Right atrium auricular region (tissue), 2 donors: ENCODE measurements around the gene WDR5B. TPM values are rescaled to one million over a fixed set of nuclear protein-coding genes. Genes with fewer than 3 reads are reported as not detected.

ENCODE experiments used
- DNase-seq: peaks from one replicate; pipeline ENCODE4 v3.0.0-alpha.2; 2019; ENCODE audit warnings: low spot score
- H3K27ac ChIP-seq, 2 donors: fragments of 200-600 bp; sonication (generic); 1 replicate in 1 of 2; 2 replicates in 1 of 2; pipeline ENCODE4 v1.5.1; 2016 to 2019
- H3K27me3 ChIP-seq, 2 donors: fragments of 200-600 bp; sonication (generic); one replicate each; pipeline versions ENCODE4 v1.5.1 to v1.6.0; 2017 to 2019
- H3K36me3 ChIP-seq: fragments of 200-600 bp; sonication (generic); one replicate; pipeline ENCODE4 v1.5.1; 2016
- H3K4me1 ChIP-seq, 2 donors: fragments of 200-600 bp; sonication (generic); one replicate each; pipeline versions ENCODE4 v1.5.1 to v1.6.0; 2017 to 2019
- H3K4me3 ChIP-seq, 2 donors: fragments of 200-600 bp; sonication (generic); 1 replicate in 1 of 2; 2 replicates in 1 of 2; pipeline ENCODE4 v1.5.1; 2017 to 2019; ENCODE audit warnings: mild to moderate bottlenecking in 1 of 2, moderate library complexity in 1 of 2
- H3K9me3 ChIP-seq, 2 donors: fragments of 200-600 bp; sonication (generic); one replicate each; pipeline ENCODE4 v1.5.1; 2019
- CTCF ChIP-seq, 2 donors: fragments of 200-600 bp; sonication (generic); IDR thresholded peaks; one replicate each; pipeline ENCODE4 v1.5.1; 2019; ENCODE audit warnings: antibody characterized with exemption in 2 of 2
- total RNA-seq, 2 donors: library from RNA; depleted of rRNA; stranded (reverse); fragments of >200 nt; gene quantifications; one replicate each; pipeline ENCODE4 v1.1.0, GENCODE V29; 2016

WDR5B gene
- total RNA-seq, 2 donors from 2014 or later = 1.6 to 2.7 TPM

GRCh38 chr3:122389892-122390291 lies 26.0 kb downstream of the WDR5B start:
- Histone ChIP-seq H3K27me3 (no peaks in the 10 kb centered on the region), H3K27ac (no peak overlapping the region), H3K4me3 (no peak overlapping the region), H3K9me3 (no peaks in the 10 kb centered on the region), H3K36me3 (no peaks in the 10 kb centered on the region), H3K4me1 (peaks cover 0 to 32% of the 10 kb centered on the region in 2 donors)
- TF ChIP-seq CTCF (IDR thresholded peaks at IDR 0.05) = no peak
- no peak for DNase-seq

GRCh38 chr3:122389197-122389596 lies 26.7 kb downstream of the WDR5B start:
- Histone ChIP-seq H3K27me3 (no peaks in the 10 kb centered on the region), H3K4me3 (no peak overlapping the region), H3K36me3 (no peaks in the 10 kb centered on the region), H3K27ac (no peak overlapping the region), H3K9me3 (no peaks in the 10 kb centered on the region), H3K4me1 (peaks cover 0 to 38% of the 10 kb centered on the region in 2 donors)
- TF ChIP-seq CTCF (IDR thresholded peaks at IDR 0.05) = no peak
- no peak for DNase-seq

DNA sequence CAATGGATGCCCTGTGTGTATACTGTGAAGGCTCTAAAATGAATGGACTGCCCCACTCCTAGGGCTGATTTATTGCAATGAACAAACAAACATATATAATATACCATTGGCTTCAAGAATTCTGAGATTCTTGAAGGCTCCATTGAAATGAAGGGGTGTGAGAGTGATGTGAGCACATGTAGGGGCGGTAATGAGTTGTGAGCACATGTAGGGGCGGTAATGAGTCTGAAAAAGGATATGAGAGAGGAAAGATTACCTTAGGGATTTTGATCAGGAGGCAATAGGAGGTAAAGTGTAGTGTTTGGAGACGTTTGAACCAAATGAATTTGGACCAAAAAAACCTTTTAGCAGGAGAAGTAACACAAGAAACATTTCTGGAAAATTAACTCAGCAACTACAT lies 28.2 kb downstream of the WDR5B start:
- no peaks in the 10 kb centered on the region for H3K27me3 ChIP-seq
- peaks cover 0 to 28% of the 10 kb centered on the region in 2 donors for H3K4me1 ChIP-seq
- H3K9me3 ChIP-seq = no peaks in the 10 kb centered on the region
- H3K27ac ChIP-seq = no peak overlapping the region
- H3K36me3 ChIP-seq = no peaks in the 10 kb centered on the region
- DNase-seq = no peak
- H3K4me3 ChIP-seq = no peak overlapping the region
- no peak for TF ChIP-seq CTCF (IDR thresholded peaks at IDR 0.05)

DNA sequence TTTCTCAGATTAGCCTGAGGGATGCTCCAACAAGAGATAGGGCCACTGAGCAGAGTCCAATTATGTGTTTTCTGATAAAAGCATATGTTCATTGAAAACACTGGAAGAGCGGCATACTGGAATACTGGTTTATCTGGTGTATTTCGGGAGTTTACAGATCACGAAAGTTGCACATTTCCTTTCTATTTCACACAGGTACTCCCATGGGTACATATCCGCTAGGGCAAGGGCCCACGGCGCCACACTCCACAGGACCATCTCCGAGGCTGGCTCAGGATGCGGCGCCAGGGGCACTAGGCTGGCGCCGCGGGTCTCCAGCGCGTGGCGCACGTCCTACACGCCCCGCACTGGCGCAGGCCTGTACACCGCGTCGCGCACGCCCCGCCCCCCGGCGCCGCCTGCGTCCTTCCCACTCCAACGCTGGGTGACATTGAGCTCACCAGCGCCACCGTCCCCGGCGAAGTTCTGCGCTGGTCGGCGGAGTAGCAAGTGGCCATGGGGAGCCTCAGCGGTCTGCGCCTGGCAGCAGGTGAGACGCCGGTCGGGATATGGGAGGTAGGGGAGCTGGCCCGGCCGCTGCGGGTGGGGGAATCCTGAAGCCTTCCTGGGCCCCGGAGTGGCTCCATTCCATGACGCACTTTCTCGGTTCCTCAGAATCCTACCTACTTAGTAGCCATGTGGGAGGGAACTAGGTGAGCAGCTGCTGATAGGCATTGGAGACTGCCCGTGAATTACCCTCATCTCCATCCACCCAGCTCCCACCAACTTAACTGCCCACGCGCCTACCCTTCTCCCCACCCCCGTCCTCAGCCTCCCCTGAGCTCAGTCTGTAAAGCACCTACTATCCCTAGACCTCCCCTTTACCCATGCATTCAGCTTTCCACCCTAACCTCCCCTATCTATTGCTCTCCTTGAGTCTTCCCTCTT lies 31.8 kb downstream of the WDR5B start, which contains the start of gene FAM162A:
FAM162A (plus strand) TSS at position 412 of the 927 bp plus-strand sequence; CDS start at position 496, 84 bp downstream.
- H3K4me1 ChIP-seq = peaks cover 0 to 19% of the 10 kb centered on the region in 2 donors
- peak within 1 kb of the TSS; percentile 89 to 91 for H3K4me3 ChIP-seq
- peak; percentile 92 for DNase-seq
- no peaks in the 10 kb centered on the region for H3K9me3 ChIP-seq
- peak within 1 kb of the TSS; percentile 90 to 95 for H3K27ac ChIP-seq
- H3K36me3 ChIP-seq = no peaks in the 10 kb centered on the region
- H3K27me3 ChIP-seq = no peaks in the 10 kb centered on the region
- peak; percentile 63 to 79 for TF ChIP-seq CTCF (IDR thresholded peaks at IDR 0.05)

- Histone ChIP-seq H3K36me3 (no peaks in the 10 kb centered on the region), H3K27ac (peak within 1 kb of the TSS; percentile 90 to 95), H3K4me3 (peak within 1 kb of the TSS; percentile 89 to 91), H3K9me3 (no peaks in the 10 kb centered on the region), H3K4me1 (peaks cover 0 to 19% of the 10 kb centered on the region in 2 donors), H3K27me3 (no peaks in the 10 kb centered on the region)
- TF ChIP-seq CTCF (IDR thresholded peaks at IDR 0.05) = no peak
- peak; percentile 90 for DNase-seq
Measured at GRCh38 chr3:122382888-122383666, 32.8 kb downstream of the WDR5B start, which contains the start of gene MIX23. Gene MIX23, minus strand, starts transcription at chr3:122383231. Its CDS starts 7 bp downstream, at chr3:122383224.
